Measurements from ENCODE around the gene MRPL1. TPM values are rescaled to one million over a fixed set of nuclear protein-coding genes. Genes with fewer than 3 reads are reported as not detected.

Gene MRPL1
- total and polyA plus RNA-seq, 2 donors (not counting 1 experiment from before 2014, with no cell fraction given), result 25.4 to 35.6 TPM

- no peaks in the 10 kb centered on the region for H3K9me3 ChIP-seq (ENCODE audit: control insufficient read depth, insufficient read depth, low read depth, low read length)
- H3K9ac ChIP-seq (ENCODE audit: insufficient read depth, low read length), result no peak overlapping the region
- no peak overlapping the region for H3K4me2 ChIP-seq (ENCODE audit: extremely low read depth, insufficient read depth, low read length)
- peak in 1 of 2 donors; percentile 19 for DNase-seq (ENCODE audit: low read depth in 2 of 2)
- peaks cover 2% of the 10 kb centered on the region for H3K36me3 ChIP-seq (ENCODE audit: control insufficient read depth, insufficient read depth, low read length)
- no peaks in the 10 kb centered on the region for H3K4me1 ChIP-seq (ENCODE audit: control insufficient read depth, extremely low read depth, insufficient read depth, low read length)
- H3K79me2 ChIP-seq (ENCODE audit: control insufficient read depth, insufficient read depth, low read length), result peaks cover 6% of the 10 kb centered on the region
- no peak overlapping the region for H3K27ac ChIP-seq (ENCODE audit: insufficient read depth, low read length)
- H4K20me1 ChIP-seq (ENCODE audit: control insufficient read depth, extremely low read depth, insufficient read depth, low read length), result no peaks in the 10 kb centered on the region
- H2AFZ ChIP-seq (ENCODE audit: low read length), result no peak overlapping the region
- no peak for TF ChIP-seq CTCF (conservative IDR thresholded peaks at IDR 0.05 in 1 of 2, IDR thresholded peaks at IDR 0.05 in 1 of 2; ENCODE audit: low read depth in 1 of 2, low read length in 2 of 2)
- TF ChIP-seq EZH2 (IDR thresholded peaks at IDR 0.05; ENCODE audit: low read length, missing control alignments), result no peak
- H3K27me3 ChIP-seq (ENCODE audit: control insufficient read depth, insufficient read depth, low read length), result no peaks in the 10 kb centered on the region
- H3K4me3 ChIP-seq (replicated peaks in 1 of 4; ENCODE audit: control extremely low read depth in 1 of 4, insufficient read depth in 1 of 4, low read depth in 3 of 4, low read length in 4 of 4), result no peak overlapping the region
Observed at GRCh38 chr4:77872723-77873445, 10.3 kb downstream of the MRPL1 start.

GRCh38 chr4:77877167-77877566, 14.5 kb downstream of the MRPL1 start:
- TF ChIP-seq CTCF (conservative IDR thresholded peaks at IDR 0.05 in 1 of 2, IDR thresholded peaks at IDR 0.05 in 1 of 2; ENCODE audit: low read depth in 1 of 2, low read length in 2 of 2), result no peak
- no peak for TF ChIP-seq EZH2 (IDR thresholded peaks at IDR 0.05; ENCODE audit: low read length, missing control alignments)
- no peak overlapping the region for H2AFZ ChIP-seq (ENCODE audit: low read length)
- H3K36me3 ChIP-seq (ENCODE audit: control insufficient read depth, insufficient read depth, low read length), result peaks cover 2% of the 10 kb centered on the region
- H3K9me3 ChIP-seq (ENCODE audit: control insufficient read depth, insufficient read depth, low read depth, low read length), result no peaks in the 10 kb centered on the region
- H3K27me3 ChIP-seq (ENCODE audit: control insufficient read depth, insufficient read depth, low read length), result no peaks in the 10 kb centered on the region
- DNase-seq (ENCODE audit: low read depth in 2 of 2), result no peak
- H3K27ac ChIP-seq (ENCODE audit: insufficient read depth, low read length), result no peak overlapping the region
- H4K20me1 ChIP-seq (ENCODE audit: control insufficient read depth, extremely low read depth, insufficient read depth, low read length), result no peaks in the 10 kb centered on the region
- H3K4me1 ChIP-seq (ENCODE audit: control insufficient read depth, extremely low read depth, insufficient read depth, low read length), result no peaks in the 10 kb centered on the region
- H3K79me2 ChIP-seq (ENCODE audit: control insufficient read depth, insufficient read depth, low read length), result peaks cover 6% of the 10 kb centered on the region
- no peak overlapping the region for H3K9ac ChIP-seq (ENCODE audit: insufficient read depth, low read length)
- no peak overlapping the region for H3K4me3 ChIP-seq (replicated peaks in 1 of 4; ENCODE audit: control extremely low read depth in 1 of 4, insufficient read depth in 1 of 4, low read depth in 3 of 4, low read length in 4 of 4)
- no peak overlapping the region for H3K4me2 ChIP-seq (ENCODE audit: extremely low read depth, insufficient read depth, low read length)

GRCh38 chr4:77877771-77878565, 15.3 kb downstream of the MRPL1 start:
- no peak overlapping the region for H2AFZ ChIP-seq (ENCODE audit: low read length)
- peaks cover 2% of the 10 kb centered on the region for H3K36me3 ChIP-seq (ENCODE audit: control insufficient read depth, insufficient read depth, low read length)
- no peak overlapping the region for H3K4me3 ChIP-seq (replicated peaks in 1 of 4; ENCODE audit: control extremely low read depth in 1 of 4, insufficient read depth in 1 of 4, low read depth in 3 of 4, low read length in 4 of 4)
- no peaks in the 10 kb centered on the region for H4K20me1 ChIP-seq (ENCODE audit: control insufficient read depth, extremely low read depth, insufficient read depth, low read length)
- no peak for DNase-seq (ENCODE audit: low read depth in 2 of 2)
- no peak for TF ChIP-seq CTCF (conservative IDR thresholded peaks at IDR 0.05 in 1 of 2, IDR thresholded peaks at IDR 0.05 in 1 of 2; ENCODE audit: low read depth in 1 of 2, low read length in 2 of 2)
- TF ChIP-seq EZH2 (IDR thresholded peaks at IDR 0.05; ENCODE audit: low read length, missing control alignments), result no peak
- peaks cover 6% of the 10 kb centered on the region for H3K79me2 ChIP-seq (ENCODE audit: control insufficient read depth, insufficient read depth, low read length)
- H3K4me2 ChIP-seq (ENCODE audit: extremely low read depth, insufficient read depth, low read length), result no peak overlapping the region
- no peaks in the 10 kb centered on the region for H3K9me3 ChIP-seq (ENCODE audit: control insufficient read depth, insufficient read depth, low read depth, low read length)
- H3K4me1 ChIP-seq (ENCODE audit: control insufficient read depth, extremely low read depth, insufficient read depth, low read length), result no peaks in the 10 kb centered on the region
- H3K27ac ChIP-seq (ENCODE audit: insufficient read depth, low read length), result no peak overlapping the region
- H3K9ac ChIP-seq (ENCODE audit: insufficient read depth, low read length), result no peak overlapping the region
- H3K27me3 ChIP-seq (ENCODE audit: control insufficient read depth, insufficient read depth, low read length), result no peaks in the 10 kb centered on the region

Measured in fibroblast of lung (primary cell).